Coronary artery (tissue), 2 donors: ENCODE results near the gene MAPKAPK2.
"Not testable (repeated sequence)": the region's sequence is repeated elsewhere in the genome, so short reads cannot be mapped to it uniquely, and the experiment has no call there.

Experiments used
- DNase-seq: peaks from one replicate; pipeline ENCODE4 v3.0.0-alpha.2; 2017; ENCODE audit warnings: low spot score
- H3K27ac ChIP-seq, 2 donors: fragments of 200-600 bp; sonication (generic); one replicate each; pipeline ENCODE4 v1.5.1; 2016 to 2019
- H3K4me3 ChIP-seq: fragments of 200-600 bp; sonication (generic); 2 replicates; pipeline ENCODE4 v1.5.1; 2016; ENCODE audit warnings: mild to moderate bottlenecking, moderate library complexity
- TF ChIP-seq, protein P1 (sequence below): fragments of 200-600 bp; sonication (generic); IDR thresholded peaks from one replicate; pipeline ENCODE4 v1.5.1; 2019; ENCODE audit warnings: antibody characterized with exemption

MAPKAPK2 gene

DNA sequence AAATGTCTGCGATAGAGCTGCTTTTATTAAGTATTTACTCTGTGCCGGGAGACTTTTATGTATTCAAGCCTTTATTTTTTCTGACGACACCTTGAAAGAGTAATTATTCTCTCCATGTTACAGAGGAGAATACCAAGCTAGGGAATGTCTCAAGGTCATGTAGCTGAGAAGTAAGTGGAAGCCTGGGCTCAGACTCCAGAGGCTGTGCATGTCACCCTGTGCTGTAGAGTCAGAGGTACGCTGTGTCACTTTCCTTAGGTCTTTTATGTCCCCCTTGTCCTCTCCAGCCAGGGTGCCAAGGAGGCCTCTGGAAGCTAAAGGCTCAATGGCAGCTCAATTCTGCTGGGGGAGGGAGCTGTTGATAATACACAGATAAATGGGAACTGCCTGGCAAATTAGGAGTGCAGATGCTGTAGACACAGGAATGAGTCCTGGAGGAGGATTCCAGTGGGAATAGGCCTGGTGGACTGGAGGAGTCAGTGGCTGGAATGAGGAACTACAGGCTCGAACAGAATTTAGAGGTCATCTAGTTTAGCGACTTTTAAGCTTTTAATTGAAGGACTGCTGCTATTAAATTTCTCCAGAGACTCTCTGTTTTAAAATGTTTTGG is 76.6 kb downstream of the MAPKAPK2 start:
- H3K4me3 ChIP-seq, result no peak overlapping the region
- TF ChIP-seq, protein P1, sequence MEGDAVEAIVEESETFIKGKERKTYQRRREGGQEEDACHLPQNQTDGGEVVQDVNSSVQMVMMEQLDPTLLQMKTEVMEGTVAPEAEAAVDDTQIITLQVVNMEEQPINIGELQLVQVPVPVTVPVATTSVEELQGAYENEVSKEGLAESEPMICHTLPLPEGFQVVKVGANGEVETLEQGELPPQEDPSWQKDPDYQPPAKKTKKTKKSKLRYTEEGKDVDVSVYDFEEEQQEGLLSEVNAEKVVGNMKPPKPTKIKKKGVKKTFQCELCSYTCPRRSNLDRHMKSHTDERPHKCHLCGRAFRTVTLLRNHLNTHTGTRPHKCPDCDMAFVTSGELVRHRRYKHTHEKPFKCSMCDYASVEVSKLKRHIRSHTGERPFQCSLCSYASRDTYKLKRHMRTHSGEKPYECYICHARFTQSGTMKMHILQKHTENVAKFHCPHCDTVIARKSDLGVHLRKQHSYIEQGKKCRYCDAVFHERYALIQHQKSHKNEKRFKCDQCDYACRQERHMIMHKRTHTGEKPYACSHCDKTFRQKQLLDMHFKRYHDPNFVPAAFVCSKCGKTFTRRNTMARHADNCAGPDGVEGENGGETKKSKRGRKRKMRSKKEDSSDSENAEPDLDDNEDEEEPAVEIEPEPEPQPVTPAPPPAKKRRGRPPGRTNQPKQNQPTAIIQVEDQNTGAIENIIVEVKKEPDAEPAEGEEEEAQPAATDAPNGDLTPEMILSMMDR, result no peak
- DNase-seq, result no peak
- H3K27ac ChIP-seq, result no peak overlapping the region

GRCh38 chr1:206762741-206763364 is 78.1 kb downstream of the MAPKAPK2 start:
- H3K27ac ChIP-seq, DNase-seq: not testable (repeated sequence)

GRCh38 chr1:206765771-206766170 is 81.1 kb downstream of the MAPKAPK2 start:
- DNase-seq, H3K4me3 ChIP-seq, H3K27ac ChIP-seq: not testable (repeated sequence)

More at GRCh38 chr1:206762741-206763364, 78.1 kb downstream of the MAPKAPK2 start:
- H3K4me3 ChIP-seq, result not testable (repeated sequence)

- peak overlapping the region in 1 of 2 donors; percentile 32 for H3K27ac ChIP-seq
- no peak overlapping the region for H3K4me3 ChIP-seq
- TF ChIP-seq, protein P1, result no peak
- DNase-seq, result no peak
Measured at GRCh38 chr1:206766251-206766856, 81.6 kb downstream of the MAPKAPK2 start.

DNA sequence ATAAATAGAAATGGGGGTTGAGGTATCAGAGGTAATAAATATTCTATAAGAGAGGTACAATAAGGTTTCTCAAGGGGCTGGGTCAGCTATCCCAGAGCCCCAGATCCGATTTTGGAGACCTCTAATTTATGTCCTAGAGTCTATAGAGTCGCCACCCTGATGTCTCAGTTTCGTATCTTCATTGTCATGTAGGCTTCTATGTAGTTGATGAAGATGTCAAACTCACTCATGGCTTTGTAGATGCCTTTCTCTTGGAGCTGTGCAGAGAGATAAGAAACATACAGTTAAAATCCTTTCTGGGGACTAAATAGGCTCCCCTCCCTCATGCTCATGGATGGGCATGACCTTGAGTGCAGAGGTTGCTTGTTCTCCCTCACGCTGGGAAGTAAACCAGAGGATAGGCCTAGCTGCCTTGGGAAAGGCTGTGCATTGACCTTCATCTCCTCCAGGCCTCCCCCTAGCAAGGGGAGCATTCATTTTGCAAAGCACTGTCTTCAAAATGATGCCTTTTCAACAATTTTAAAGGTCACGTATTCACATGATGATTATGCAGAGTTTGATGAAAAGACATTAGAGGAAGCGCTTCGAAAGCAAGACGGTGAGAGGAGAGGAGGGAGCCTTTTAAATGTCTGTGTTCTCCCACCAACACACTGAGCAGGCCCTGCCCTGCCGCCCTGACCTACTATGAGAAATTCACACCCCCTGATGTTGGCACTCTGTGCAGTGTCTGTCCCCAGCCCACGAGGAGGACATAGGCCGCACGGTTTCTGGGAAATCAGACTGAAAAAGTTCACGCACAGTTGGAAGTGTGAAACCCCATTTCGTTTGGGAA is 84.0 kb downstream of the MAPKAPK2 start:
- H3K27ac ChIP-seq, result no peak overlapping the region
- H3K4me3 ChIP-seq, result no peak overlapping the region
- no peak for DNase-seq
- TF ChIP-seq, protein P1, result no peak

- TF ChIP-seq, protein P1, result no peak
- Histone ChIP-seq H3K27ac (no peak overlapping the region), H3K4me3 (peak overlapping the region; percentile 25)
- no peak for DNase-seq
Measured at GRCh38 chr1:206769304-206769731, 84.6 kb downstream of the MAPKAPK2 start.

DNA sequence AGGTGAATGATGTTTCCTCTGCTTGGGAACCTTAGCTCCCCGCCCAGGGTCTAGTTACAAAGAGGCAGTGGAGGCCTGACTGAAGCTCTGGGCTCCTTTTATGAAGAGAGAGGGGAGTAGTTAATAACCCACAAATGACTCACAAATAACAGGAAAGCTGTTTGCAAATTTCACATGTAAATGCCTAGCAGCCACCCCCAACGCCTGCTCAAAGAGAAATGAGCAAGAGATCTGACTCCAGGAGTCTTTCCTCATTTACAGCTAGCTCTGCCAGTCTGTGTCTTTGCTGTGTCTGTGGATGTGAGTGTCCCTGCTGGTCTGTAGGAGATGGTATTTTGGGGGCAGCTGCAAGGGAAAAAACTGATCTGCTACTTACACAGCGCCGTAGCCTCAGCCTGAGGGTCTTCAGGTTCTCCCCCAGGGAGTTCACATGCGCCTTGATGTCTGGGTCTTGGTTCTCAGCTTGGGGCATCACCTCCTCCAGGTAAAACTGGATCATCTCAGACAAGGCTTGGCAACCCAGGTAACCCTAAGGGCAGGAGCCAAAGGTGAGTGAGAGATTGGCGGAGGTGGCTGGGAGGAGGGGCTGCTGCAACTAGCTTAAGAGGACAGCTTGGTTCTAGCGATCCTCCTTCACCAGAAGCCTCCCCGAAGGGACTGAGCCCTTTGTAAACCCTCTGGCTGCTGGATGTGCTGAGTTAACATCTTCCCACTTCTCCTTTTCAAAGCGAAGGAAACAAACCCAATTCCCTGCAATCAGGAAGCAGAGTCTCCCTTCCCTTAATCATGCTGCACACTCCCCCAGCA is 86.0 kb downstream of the MAPKAPK2 start, which contains the start of gene IL19:
Gene IL19, plus strand, starts transcription at position 243 of the 807 bp plus-strand sequence. CDS start 65,890 bp downstream, outside the sequence.
- DNase-seq, result no peak
- H3K27ac ChIP-seq, result peak within 1 kb of the TSS in 1 of 2 donors; percentile 73
- peak within 1 kb of the TSS; percentile 53 for H3K4me3 ChIP-seq
- TF ChIP-seq, protein P1, result no peak
